Liver (tissue), 9 donors: ENCODE data around the gene PKHD1. TPM values are rescaled to one million over a fixed set of nuclear protein-coding genes. Genes with fewer than 3 reads are reported as not detected.

ENCODE experiments used
- DNase-seq: peaks from one replicate; pipeline ENCODE4 v3.0.0-alpha.2; 2017; ENCODE audit warnings: low spot score
- H3K27ac ChIP-seq, 2 donors: one replicate each; pipeline ENCODE4 v1.7.0; 2013; ENCODE audit warnings: inconsistent platforms in 2 of 2, low read length in 2 of 2, control low read depth in 1 of 2, low read depth in 1 of 2, mild to moderate bottlenecking in 1 of 2
- H3K27me3 ChIP-seq, 4 donors: one replicate each; pipeline versions ENCODE4 v1.6.1 to v1.7.0; 2013; ENCODE audit warnings: low read length in 3 of 4, inconsistent platforms in 1 of 4, mild to moderate bottlenecking in 1 of 4, moderate library complexity in 1 of 4; ENCODE audit not compliant: control insufficient read depth in 4 of 4, insufficient read depth in 4 of 4
- H3K36me3 ChIP-seq, 4 donors: one replicate each; pipeline versions ENCODE4 v1.6.1 to v1.7.0; 2013; ENCODE audit warnings: low read length in 3 of 4, mild to moderate bottlenecking in 3 of 4, low read depth in 1 of 4, moderate library complexity in 1 of 4; ENCODE audit not compliant: control insufficient read depth in 4 of 4, insufficient read depth in 3 of 4
- H3K4me1 ChIP-seq, 4 donors: one replicate each; pipeline versions ENCODE4 v1.6.1 to v1.7.0; 2013; ENCODE audit warnings: low read length in 3 of 4, mild to moderate bottlenecking in 3 of 4, moderate library complexity in 1 of 4; ENCODE audit not compliant: control insufficient read depth in 4 of 4, insufficient read depth in 4 of 4
- H3K4me3 ChIP-seq, 3 donors: one replicate each; pipeline versions ENCODE4 v1.6.1 to v1.7.0; 2013; ENCODE audit warnings: low read length in 3 of 3, control low read depth in 1 of 3, low read depth in 1 of 3, mild to moderate bottlenecking in 1 of 3
- H3K9ac ChIP-seq, 2 donors: one replicate each; pipeline ENCODE4 v1.7.0; 2013; ENCODE audit warnings: low read length in 2 of 2, mild to moderate bottlenecking in 2 of 2, moderate library complexity in 2 of 2, control low read depth in 1 of 2, low read depth in 1 of 2
- H3K9me3 ChIP-seq, 4 donors: one replicate each; pipeline versions ENCODE4 v1.6.1 to v1.7.0; 2013; ENCODE audit warnings: low read length in 3 of 4; ENCODE audit not compliant: control insufficient read depth in 4 of 4
- EGR1 ChIP-seq, 2 donors: IDR thresholded peaks; 2 replicates each; pipeline ENCODE4 v1.6.1; 2016 to 2018; ENCODE audit warnings: antibody characterized with exemption in 2 of 2, low read depth in 2 of 2
- FOXA1 ChIP-seq: IDR thresholded peaks from 2 replicates; pipeline ENCODE4 v1.6.1; 2016; ENCODE audit warnings: antibody characterized with exemption
- FOXA2 ChIP-seq: IDR thresholded peaks from 2 replicates; pipeline ENCODE4 v1.6.1; 2016; ENCODE audit warnings: antibody characterized with exemption
- GABPA ChIP-seq, 2 donors: IDR thresholded peaks in 1 of 2; conservative IDR thresholded peaks in 1 of 2; 2 replicates each; pipeline ENCODE4 v1.6.1; 2016; ENCODE audit warnings: antibody characterized with exemption in 2 of 2, mild to moderate bottlenecking in 1 of 2, moderate library complexity in 1 of 2
- HNF4A ChIP-seq, 2 donors: conservative IDR thresholded peaks; 2 replicates each; pipeline ENCODE4 v1.6.1; 2016; ENCODE audit warnings: antibody characterized with exemption in 2 of 2, mild to moderate bottlenecking in 2 of 2
- HNF4G ChIP-seq: IDR thresholded peaks from 2 replicates; pipeline ENCODE4 v1.6.1; 2016; ENCODE audit warnings: antibody characterized with exemption
- JUND ChIP-seq, 2 donors: IDR thresholded peaks; 2 replicates each; pipeline ENCODE4 v1.6.1; 2016; ENCODE audit warnings: antibody characterized with exemption in 2 of 2
- NR2F2 ChIP-seq: IDR thresholded peaks from 2 replicates; pipeline ENCODE4 v1.6.1; 2016; ENCODE audit warnings: antibody characterized with exemption
- RAD21 ChIP-seq, 2 donors: IDR thresholded peaks; 2 replicates each; pipeline ENCODE4 v1.6.1; 2016; ENCODE audit warnings: antibody characterized with exemption in 2 of 2, mild to moderate bottlenecking in 2 of 2
- RXRA ChIP-seq, 2 donors: IDR thresholded peaks; 2 replicates each; pipeline ENCODE4 v1.6.1; 2017 to 2018; ENCODE audit warnings: antibody characterized with exemption in 2 of 2, mild to moderate bottlenecking in 1 of 2
- SP1 ChIP-seq: IDR thresholded peaks from 2 replicates; pipeline ENCODE4 v1.6.1; 2018; ENCODE audit warnings: antibody characterized with exemption, mild to moderate bottlenecking
- TAF1 ChIP-seq: conservative IDR thresholded peaks from 2 replicates; pipeline ENCODE4 v1.6.1; 2016; ENCODE audit warnings: antibody characterized with exemption, mild to moderate bottlenecking
- YY1 ChIP-seq: IDR thresholded peaks from 2 replicates; pipeline ENCODE4 v1.6.1; 2016; ENCODE audit warnings: antibody characterized with exemption, mild to moderate bottlenecking
- WGBS: extraction: QIAGEN DNeasy Blood & Tissue Kit; methylation state at CpG from one replicate; pipeline ENCODE4 v1.1.7; 2013; 5-methylcytosine and 5-hydroxymethylcytosine counted together
- polyA plus RNA-seq, 2 donors: library from polyadenylated mRNA; stranded (reverse) in 1 of 2; unstranded in 1 of 2; fragments of 200-250 nt in 1 of 2; fragments of >200 nt in 1 of 2; fragmentation: Nextera tagmentation in 1 of 2; extraction: Ambion mirVana in 1 of 2; gene quantifications; one replicate each; pipeline versions ENCODE4 v1.2.1 to v1.2.3, GENCODE V29; 2013 to 2015
- total RNA-seq, 2 donors: library from RNA; depleted of rRNA; stranded (reverse); fragments of >200 nt; gene quantifications; one replicate each; pipeline ENCODE4 v1.2.3, GENCODE V29; 2014
- TF ChIP-seq, protein P1 (sequence below): IDR thresholded peaks from 2 replicates; pipeline ENCODE4 v1.6.1; 2016; ENCODE audit warnings: antibody characterized with exemption
- TF ChIP-seq, protein P2 (sequence below): IDR thresholded peaks from 2 replicates; pipeline ENCODE4 v1.6.1; 2016; ENCODE audit warnings: antibody characterized with exemption
- TF ChIP-seq, protein P3 (sequence below): fragments of 150-350 bp; IDR thresholded peaks from 2 replicates; pipeline ENCODE4 v1.5.1; 2017; ENCODE audit warnings: improper control_type of control experiment, low read depth, low read length; ENCODE audit not compliant: missing input control
- TF ChIP-seq, protein P4 (sequence below): IDR thresholded peaks from 2 replicates; pipeline ENCODE4 v1.6.1; 2016; ENCODE audit warnings: antibody characterized with exemption, mild to moderate bottlenecking
- TF ChIP-seq, protein P5 (sequence below): IDR thresholded peaks from 2 replicates; pipeline ENCODE4 v1.6.1; 2016; ENCODE audit warnings: antibody characterized with exemption
- donor health status: healthy.
- donor health status: healthy.
- donor health status: healthy.
- donor health status: healthy.
- donor health status: healthy.

Gene PKHD1
- total and polyA plus RNA-seq, 4 donors, result 0.45 to 10.6 (median 3.2) TPM

DNA sequence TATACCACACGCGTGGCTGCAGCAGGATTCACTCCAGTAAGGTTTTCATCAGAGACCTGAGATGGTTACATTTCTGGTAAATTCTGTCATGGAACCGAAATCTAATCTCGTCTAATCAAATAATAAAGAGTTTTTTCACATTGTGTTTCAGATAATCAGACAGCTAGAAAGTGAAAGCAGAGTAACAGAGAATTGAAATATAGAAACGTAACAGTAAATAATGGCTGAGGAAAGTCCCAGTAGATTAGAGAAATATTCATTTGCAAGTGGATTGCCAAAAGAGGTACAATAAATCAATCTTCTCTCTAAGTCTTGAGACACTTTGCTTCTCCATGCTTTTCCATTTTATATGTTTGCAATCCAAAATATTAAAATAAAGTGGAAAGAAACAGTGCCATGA is 42.4 kb downstream of the PKHD1 start (continued):
- TF ChIP-seq TAF1 (no peak), JUND (IDR thresholded peaks at IDR 0.05) (no peak), NR2F2 (no peak), FOXA2 (no peak)

DNA sequence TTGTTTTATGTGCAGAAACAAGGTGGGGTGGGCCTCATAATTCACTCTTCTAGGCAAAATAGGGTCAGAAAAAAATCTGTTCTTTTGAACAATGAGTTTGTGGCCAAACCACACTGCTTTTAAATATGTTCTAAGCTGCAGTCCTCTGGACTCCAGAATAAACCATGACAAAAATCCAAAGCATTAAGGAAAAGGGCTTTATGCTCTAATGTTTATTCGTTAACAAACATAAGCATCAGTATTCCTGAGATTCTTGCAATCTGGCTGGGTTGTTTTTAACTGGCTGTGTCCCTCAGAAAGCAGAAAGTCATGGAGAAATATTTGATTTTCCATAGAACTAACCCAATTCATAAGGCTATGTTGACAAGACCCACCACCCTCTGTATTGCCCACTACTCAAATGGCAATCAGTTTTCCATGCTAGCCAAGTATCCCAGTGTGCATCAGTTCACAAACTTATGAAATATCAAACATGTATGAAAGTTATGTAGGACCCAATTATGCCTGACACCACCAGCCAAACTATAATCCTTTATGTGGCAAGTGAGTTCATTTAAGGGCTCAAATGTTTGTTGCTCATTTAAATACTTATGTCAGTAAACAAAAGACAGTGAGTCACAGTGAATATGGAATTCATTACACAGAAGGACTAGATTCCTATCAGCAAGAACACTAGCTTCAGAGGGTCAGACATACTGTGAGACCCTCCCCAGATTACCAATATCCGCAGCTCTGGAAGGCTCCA is 45.1 kb downstream of the PKHD1 start:
- H3K9ac ChIP-seq, result no peak overlapping the region
- no peak for DNase-seq
- H3K4me1 ChIP-seq, result no peaks in the 10 kb centered on the region
- no peaks in the 10 kb centered on the region for H3K9me3 ChIP-seq
- no peak overlapping the region for H3K27ac ChIP-seq
- H3K27me3 ChIP-seq, result no peaks in the 10 kb centered on the region
- H3K36me3 ChIP-seq, result peaks cover 0 to 15% (median 5%) of the 10 kb centered on the region in 4 donors
- TF ChIP-seq GABPA (IDR thresholded peaks at IDR 0.05 in 1 of 2, conservative IDR thresholded peaks at IDR 0.05 in 1 of 2) (no peak), YY1 (no peak), NR2F2 (no peak)
- TF ChIP-seq, protein P1, sequence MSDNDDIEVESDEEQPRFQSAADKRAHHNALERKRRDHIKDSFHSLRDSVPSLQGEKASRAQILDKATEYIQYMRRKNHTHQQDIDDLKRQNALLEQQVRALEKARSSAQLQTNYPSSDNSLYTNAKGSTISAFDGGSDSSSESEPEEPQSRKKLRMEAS, result no peak
- TF ChIP-seq, protein P2, sequence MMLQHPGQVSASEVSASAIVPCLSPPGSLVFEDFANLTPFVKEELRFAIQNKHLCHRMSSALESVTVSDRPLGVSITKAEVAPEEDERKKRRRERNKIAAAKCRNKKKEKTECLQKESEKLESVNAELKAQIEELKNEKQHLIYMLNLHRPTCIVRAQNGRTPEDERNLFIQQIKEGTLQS, result no peak
- WGBS, result 91% methylated on average over 2 of the region's 2 CpGs
- H3K4me3 ChIP-seq, result no peak overlapping the region

DNA sequence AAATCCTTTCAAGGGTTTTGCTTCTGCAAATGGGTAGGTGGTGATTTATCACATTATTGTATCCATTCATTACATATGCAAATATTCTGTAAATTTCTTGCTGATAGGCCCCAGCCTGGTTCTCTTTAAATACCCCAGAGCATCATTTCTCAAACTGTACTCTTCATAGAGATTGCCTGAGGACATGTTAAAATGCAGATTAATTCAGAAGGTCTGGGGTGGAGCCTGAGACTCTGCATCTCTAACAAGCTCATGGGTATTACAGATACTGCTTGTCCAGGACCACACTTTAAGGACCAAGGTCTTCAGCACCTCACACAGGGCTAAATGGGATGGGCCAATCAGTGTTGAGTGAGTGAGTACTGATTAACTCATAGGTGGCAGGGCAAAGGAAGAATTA is 46.3 kb downstream of the PKHD1 start:
- no peak for TF ChIP-seq GABPA (IDR thresholded peaks at IDR 0.05 in 1 of 2, conservative IDR thresholded peaks at IDR 0.05 in 1 of 2)
- no peak for TF ChIP-seq FOXA1
- no peak for TF ChIP-seq EGR1 (IDR thresholded peaks at IDR 0.05; ENCODE audit: low read depth in 2 of 2)
- TF ChIP-seq, protein P2, result no peak
- TF ChIP-seq, protein P1, result no peak
- TF ChIP-seq NR2F2, result no peak
- no peak for TF ChIP-seq RXRA (IDR thresholded peaks at IDR 0.05)
- TF ChIP-seq, protein P3, sequence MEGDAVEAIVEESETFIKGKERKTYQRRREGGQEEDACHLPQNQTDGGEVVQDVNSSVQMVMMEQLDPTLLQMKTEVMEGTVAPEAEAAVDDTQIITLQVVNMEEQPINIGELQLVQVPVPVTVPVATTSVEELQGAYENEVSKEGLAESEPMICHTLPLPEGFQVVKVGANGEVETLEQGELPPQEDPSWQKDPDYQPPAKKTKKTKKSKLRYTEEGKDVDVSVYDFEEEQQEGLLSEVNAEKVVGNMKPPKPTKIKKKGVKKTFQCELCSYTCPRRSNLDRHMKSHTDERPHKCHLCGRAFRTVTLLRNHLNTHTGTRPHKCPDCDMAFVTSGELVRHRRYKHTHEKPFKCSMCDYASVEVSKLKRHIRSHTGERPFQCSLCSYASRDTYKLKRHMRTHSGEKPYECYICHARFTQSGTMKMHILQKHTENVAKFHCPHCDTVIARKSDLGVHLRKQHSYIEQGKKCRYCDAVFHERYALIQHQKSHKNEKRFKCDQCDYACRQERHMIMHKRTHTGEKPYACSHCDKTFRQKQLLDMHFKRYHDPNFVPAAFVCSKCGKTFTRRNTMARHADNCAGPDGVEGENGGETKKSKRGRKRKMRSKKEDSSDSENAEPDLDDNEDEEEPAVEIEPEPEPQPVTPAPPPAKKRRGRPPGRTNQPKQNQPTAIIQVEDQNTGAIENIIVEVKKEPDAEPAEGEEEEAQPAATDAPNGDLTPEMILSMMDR, result no peak
- TF ChIP-seq, protein P4, sequence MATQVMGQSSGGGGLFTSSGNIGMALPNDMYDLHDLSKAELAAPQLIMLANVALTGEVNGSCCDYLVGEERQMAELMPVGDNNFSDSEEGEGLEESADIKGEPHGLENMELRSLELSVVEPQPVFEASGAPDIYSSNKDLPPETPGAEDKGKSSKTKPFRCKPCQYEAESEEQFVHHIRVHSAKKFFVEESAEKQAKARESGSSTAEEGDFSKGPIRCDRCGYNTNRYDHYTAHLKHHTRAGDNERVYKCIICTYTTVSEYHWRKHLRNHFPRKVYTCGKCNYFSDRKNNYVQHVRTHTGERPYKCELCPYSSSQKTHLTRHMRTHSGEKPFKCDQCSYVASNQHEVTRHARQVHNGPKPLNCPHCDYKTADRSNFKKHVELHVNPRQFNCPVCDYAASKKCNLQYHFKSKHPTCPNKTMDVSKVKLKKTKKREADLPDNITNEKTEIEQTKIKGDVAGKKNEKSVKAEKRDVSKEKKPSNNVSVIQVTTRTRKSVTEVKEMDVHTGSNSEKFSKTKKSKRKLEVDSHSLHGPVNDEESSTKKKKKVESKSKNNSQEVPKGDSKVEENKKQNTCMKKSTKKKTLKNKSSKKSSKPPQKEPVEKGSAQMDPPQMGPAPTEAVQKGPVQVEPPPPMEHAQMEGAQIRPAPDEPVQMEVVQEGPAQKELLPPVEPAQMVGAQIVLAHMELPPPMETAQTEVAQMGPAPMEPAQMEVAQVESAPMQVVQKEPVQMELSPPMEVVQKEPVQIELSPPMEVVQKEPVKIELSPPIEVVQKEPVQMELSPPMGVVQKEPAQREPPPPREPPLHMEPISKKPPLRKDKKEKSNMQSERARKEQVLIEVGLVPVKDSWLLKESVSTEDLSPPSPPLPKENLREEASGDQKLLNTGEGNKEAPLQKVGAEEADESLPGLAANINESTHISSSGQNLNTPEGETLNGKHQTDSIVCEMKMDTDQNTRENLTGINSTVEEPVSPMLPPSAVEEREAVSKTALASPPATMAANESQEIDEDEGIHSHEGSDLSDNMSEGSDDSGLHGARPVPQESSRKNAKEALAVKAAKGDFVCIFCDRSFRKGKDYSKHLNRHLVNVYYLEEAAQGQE, result no peak
- no peak for TF ChIP-seq JUND (IDR thresholded peaks at IDR 0.05)
- TF ChIP-seq RAD21 (IDR thresholded peaks at IDR 0.05), result no peak
- TF ChIP-seq TAF1, result no peak
- TF ChIP-seq HNF4G, result no peak
- TF ChIP-seq, protein P5, sequence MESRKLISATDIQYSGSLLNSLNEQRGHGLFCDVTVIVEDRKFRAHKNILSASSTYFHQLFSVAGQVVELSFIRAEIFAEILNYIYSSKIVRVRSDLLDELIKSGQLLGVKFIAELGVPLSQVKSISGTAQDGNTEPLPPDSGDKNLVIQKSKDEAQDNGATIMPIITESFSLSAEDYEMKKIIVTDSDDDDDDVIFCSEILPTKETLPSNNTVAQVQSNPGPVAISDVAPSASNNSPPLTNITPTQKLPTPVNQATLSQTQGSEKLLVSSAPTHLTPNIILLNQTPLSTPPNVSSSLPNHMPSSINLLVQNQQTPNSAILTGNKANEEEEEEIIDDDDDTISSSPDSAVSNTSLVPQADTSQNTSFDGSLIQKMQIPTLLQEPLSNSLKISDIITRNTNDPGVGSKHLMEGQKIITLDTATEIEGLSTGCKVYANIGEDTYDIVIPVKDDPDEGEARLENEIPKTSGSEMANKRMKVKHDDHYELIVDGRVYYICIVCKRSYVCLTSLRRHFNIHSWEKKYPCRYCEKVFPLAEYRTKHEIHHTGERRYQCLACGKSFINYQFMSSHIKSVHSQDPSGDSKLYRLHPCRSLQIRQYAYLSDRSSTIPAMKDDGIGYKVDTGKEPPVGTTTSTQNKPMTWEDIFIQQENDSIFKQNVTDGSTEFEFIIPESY, result no peak
- TF ChIP-seq FOXA2, result no peak
- no peak for TF ChIP-seq SP1
- no peak for TF ChIP-seq YY1
- TF ChIP-seq HNF4A (conservative IDR thresholded peaks at IDR 0.05), result no peak
- H3K9me3 ChIP-seq, result no peaks in the 10 kb centered on the region
- H3K9ac ChIP-seq, result no peak overlapping the region
- no peak for DNase-seq
- no peak overlapping the region for H3K27ac ChIP-seq
- peaks cover 0 to 12% (median 4%) of the 10 kb centered on the region in 4 donors for H3K36me3 ChIP-seq
- H3K4me1 ChIP-seq, result no peaks in the 10 kb centered on the region
- no peaks in the 10 kb centered on the region for H3K27me3 ChIP-seq
- no peak overlapping the region for H3K4me3 ChIP-seq
